Amygdala (tissue), 56 donors: ENCODE data around the gene PLK1.
"Not testable (repeated sequence)": the region's sequence is repeated elsewhere in the genome, so short reads cannot be mapped to it uniquely, and the experiment has no call there.

Experiments used
- DNase-seq, 56 donors: peaks; one replicate each; lab custom pipeline; 2025; lab: John Stamatoyannopoulos, UW

Gene PLK1

DNA sequence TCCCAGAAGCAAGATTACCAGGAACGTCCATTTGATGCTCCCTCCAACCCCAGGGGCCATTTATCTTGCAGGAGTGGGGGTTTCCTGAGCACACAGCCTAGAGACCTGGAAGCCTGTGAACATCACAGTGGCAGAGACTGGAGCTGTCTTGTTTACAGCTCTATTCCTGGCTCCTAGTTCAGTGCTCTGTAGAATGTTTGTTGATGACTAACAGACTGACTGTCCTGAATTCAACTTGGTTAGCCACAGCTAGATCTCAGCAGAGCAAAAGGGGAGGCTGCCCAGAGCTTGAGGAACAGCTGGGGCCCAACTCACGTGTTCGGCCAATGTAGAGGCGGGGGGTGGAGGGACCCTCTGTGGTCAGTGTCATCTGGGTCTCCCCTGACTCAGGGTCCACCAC is 27.8 kb downstream of the PLK1 start:
- no peak for DNase-seq

DNA sequence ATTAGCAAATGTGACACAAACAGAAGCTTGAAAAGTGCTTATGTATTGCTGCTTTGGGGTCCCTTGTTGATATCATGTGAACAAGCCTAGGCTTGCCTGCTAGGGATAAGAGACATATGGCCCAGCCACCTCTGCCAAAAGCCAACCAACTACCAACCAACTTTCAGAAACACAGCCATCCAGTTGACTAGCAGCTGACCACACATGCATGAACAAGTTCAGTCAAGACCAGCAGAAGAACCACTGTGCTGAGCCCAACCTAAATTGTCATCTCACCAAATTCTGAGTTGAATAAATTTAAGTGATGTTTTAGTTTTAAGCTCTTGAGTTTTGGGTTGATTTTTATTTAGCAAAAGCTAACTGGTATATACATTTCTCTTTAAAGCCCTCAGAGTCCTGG is 30.8 kb downstream of the PLK1 start:
- DNase-seq = no peak

GRCh38 chr16:23710008-23710407 is 31.3 kb downstream of the PLK1 start:
- DNase-seq = no peak

- DNase-seq = no peak
Measured at GRCh38 chr16:23710504-23710903, 31.8 kb downstream of the PLK1 start.

DNA sequence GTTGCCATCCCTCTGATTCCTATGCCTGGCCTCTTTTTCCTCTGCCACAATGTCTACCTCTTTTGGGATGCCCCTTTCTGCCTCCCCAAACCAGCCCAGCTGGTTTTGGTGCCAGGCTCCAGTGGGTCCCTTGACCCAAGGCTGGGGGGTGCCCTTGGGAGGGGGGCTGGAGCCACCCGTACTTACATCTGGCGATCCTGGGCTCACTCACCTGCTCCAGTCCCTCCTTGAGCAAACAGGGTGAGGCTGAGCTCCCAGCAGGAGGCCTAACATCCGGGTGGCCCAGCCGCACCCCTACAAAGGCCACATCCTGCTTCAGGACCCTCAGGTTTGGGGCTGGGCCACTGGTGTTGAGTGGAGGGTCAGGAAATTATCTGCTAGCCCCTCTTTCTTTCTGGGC is 33.1 kb downstream of the PLK1 start:
- no peak for DNase-seq

- no peak for DNase-seq
Measured at GRCh38 chr16:23712976-23713375, 34.3 kb downstream of the PLK1 start, which contains the start of gene ERN2. Gene ERN2 (minus strand): TSS chr16:23713222. CDS start chr16:23713187, 35 bp downstream.

- no peak for DNase-seq
Measured at GRCh38 chr16:23716484-23716883, 37.8 kb downstream of the PLK1 start.

DNA sequence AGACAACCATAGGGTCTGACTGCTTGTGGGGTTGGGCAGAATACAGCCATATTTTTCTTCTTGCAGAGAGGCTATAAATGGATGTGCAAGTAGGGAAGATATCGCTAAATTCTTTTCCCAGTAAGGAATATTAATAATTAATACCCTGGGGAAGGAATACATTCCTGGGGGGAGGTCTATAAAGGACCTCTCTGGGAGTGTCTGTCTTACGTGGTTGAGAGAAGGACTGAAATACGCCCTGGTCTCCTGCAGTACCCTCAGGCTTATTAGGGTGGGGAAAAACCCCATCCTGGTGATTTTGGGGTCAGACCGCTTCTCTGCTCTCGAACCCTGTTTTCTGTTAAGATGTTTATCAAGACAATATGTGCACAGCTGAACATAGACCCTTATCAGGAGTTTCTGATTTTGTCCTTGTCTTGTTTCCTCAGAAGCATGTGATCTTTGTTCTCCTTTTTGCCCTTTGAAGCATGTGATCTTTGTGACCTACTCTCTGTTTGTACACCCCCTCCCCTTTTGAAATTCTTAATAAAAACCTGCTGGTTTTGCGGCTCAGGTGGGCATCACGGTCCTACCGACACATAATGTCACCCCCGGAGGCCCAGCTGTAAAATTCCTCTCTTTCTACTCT is 44.0 kb downstream of the PLK1 start:
- not testable (repeated sequence) for DNase-seq

- DNase-seq = no peak
Measured at GRCh38 chr16:23724096-23724784, 45.6 kb downstream of the PLK1 start.

DNA sequence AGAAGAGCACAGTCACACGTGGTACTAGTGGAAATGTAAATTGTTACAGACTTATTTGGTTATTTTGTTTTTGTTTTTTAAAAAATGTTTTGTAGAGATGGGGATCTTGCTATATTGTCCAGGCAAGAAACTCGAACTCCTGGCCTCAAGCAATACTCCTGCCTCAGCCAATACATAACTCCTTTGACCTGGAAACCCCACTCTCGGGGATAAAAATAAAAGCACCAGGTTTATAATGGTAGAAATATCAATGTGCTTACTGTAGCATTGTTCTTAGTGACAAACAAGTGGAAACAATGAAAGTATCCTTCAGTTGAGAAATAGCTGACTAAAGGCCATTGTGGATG is 46.1 kb downstream of the PLK1 start:
- no peak for DNase-seq

- no peak for DNase-seq
Measured at GRCh38 chr16:23726710-23727109, 48.0 kb downstream of the PLK1 start.

GRCh38 chr16:23728112-23728477 is 49.4 kb downstream of the PLK1 start:
- no peak for DNase-seq

DNA sequence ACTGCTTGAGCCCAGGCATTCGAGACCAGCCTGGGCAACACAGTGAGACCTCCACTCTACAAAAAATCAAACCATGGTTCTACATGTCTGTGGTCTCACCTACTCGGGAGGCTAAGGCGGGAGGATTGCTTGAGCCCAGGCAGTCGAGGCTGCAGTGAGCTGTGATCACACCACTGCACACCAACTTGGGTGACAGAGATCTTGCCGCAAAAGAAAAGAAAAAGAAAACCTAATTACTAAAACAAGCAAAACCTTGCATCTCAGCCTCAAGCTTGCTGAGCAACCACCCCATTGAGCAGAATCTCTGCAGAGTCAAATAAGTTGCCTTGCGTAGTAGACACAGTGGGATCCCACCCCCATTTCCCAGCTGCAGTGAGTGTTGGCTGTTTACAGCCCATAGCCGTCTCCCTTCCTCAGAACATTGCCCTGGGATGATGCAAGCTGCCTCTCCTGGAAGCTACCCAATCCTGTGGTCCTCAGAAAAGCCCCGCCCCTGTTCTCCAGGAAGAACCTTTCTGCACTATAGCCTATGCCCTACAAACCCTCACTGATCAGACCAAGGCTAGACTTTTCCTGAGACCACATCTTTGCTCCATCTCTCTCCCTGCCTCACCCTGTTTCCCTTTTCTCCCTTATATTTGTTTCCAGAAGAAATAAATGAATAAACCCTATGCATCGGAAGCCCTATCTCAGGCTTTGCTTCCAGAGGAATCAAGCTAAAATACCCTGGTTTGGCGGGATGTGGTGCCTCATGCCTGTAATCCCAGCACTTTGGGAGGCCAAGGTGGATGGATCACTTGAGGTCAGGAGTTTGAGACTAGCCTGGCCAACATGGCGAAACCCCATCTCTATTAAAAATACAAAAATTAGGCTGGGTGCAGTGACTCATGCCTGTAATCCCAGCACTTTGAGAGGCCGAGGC is 51.1 kb downstream of the PLK1 start:
- no peak for DNase-seq

DNA sequence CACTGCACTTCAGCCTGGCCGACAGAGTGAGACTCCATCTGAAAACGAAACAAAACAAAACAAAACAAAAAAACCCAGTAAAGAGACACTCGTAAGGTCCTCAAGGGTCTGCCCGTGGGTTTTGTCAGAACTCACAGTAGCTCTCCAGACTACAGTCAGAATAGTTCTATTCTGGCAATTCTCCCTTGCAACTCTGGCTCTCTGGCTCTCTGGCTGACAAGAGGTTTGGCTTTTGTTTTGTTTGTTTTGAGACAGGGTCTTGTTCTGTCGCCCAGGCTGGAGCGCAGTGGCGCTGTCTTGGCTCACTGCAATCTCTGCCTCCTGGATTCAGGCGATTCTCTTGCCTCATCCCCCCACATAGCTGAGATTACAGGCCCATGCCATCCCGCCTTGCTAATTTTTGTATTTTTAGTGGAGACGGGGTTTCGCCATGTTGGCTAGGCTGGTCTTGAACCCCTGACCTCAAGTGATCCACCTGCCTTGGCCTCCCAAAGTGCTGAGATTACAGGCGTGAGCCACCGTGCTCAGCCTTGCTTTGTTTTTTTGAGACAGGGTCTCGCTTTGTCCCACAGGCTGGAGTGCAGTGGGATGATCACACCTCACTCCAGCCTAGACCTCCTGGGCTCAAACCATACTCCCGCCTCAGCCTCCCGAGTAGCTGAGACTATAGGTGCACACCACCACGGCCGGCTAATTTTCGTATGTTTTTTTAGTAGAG is 55.6 kb downstream of the PLK1 start:
- DNase-seq = no peak

DNA sequence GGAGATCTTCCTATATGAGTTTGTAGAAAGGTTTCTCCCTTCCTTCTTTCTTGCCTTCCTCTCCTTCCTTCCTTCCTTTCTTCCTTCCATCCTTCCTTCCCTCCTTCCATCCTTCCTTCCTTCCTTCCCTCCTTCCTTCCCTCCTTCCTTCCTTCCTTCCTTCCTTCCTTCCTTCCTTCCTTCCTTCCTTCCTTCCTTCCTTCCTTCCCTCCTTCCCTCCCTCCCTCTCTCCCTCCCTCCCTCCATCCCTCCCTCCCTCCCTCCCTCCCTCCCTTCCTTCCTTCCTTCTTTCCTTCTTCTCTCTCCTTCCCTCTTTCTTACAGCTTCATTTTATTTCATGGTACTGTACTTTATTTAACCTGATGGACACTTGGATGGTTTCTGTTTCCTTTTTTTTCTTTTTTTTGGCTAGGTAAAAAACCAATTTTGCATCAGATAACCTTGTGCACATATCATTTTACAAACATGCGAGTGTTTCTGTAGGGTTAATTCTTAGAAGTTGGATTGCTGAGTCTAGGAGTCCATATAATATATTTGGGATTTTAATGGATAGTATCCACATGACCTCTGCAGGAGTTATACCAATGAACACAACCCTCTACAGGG is 58.8 kb downstream of the PLK1 start:
- DNase-seq = not testable (repeated sequence)

DNA sequence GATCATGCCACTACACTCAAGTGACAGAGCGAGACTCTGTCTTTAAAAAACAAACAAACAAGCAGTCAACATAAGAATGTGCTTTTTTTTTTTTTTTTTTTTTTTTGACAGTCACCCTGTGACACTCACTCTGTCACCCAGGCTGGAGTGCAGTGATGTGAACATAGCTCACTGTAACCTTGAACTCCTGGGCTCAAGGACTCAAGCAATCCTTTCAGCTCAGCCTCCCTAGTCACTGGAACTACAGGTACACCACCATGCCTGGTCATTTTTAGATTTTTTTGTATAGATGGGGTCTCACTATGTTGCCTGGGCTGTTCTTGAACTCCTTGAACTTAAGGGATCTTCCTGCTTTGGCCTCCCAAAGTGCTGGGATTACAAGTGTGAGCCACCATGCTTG is 60.8 kb downstream of the PLK1 start:
- DNase-seq = no peak
